ENCODE results near the gene CYREN.
"Not testable (repeated sequence)": the region's sequence is repeated elsewhere in the genome, so short reads cannot be mapped to it uniquely, and the experiment has no call there.

CYREN gene

GRCh38 chr7:135211946-135212685 is 41.6 kb upstream of the CYREN start:
- H3K27ac ChIP-seq (ENCODE audit: low read depth, low read length), result peak overlapping the region; percentile 37
- not testable (repeated sequence) for H3K79me2 ChIP-seq (ENCODE audit: control insufficient read depth, insufficient read depth, low read length); H3K79me1 ChIP-seq (ENCODE audit: low read length); H2AK5ac ChIP-seq (ENCODE audit: low read length); H3K36me3 ChIP-seq (ENCODE audit: control insufficient read depth, insufficient read depth, low read length); H3K4me1 ChIP-seq (ENCODE audit: control insufficient read depth, low read depth, low read length); H3K4ac ChIP-seq (ENCODE audit: low read depth, low read length); H2BK15ac ChIP-seq (replicated peaks; ENCODE audit: low read depth); H3K27me3 ChIP-seq (ENCODE audit: insufficient read depth, low read length, poor library complexity); H2BK120ac ChIP-seq (ENCODE audit: low read depth, low read length); DNase-seq; H4K8ac ChIP-seq (ENCODE audit: low read depth, low read length)
- H3K9ac ChIP-seq (ENCODE audit: low read length), result peak overlapping the region; percentile 94
- peak overlapping the region; percentile 87 for H4K5ac ChIP-seq (ENCODE audit: low read length)
- peak overlapping the region; percentile 96 for H3K56ac ChIP-seq (ENCODE audit: low read length)
- H3K4me2 ChIP-seq (ENCODE audit: low read length), result peak overlapping the region; percentile 99
- H3K23ac ChIP-seq (ENCODE audit: low read length), result peak overlapping the region; percentile 97
- peak overlapping the region; percentile 33 for H3K18ac ChIP-seq (ENCODE audit: low read length)
- H2BK5ac ChIP-seq (ENCODE audit: low read length), result peak overlapping the region; percentile 82
- no CpG with 5 or more reads among the region's 30 CpGs for WGBS (ENCODE audit: extremely low coverage, insufficient coverage, low lambda C conversion rate)
- H3K4me3 ChIP-seq (ENCODE audit: low read length), result peak overlapping the region; percentile 76

GRCh38 chr7:135211179-135211945 is 40.9 kb upstream of the CYREN start, which contains the start of gene WDR91:
WDR91 (minus strand) TSS chr7:135211526; CDS start chr7:135211502, 24 bp downstream.
- peak within 1 kb of the TSS; percentile 99 for H3K4me2 ChIP-seq (ENCODE audit: low read length)
- peak within 1 kb of the TSS; percentile 33 for H3K18ac ChIP-seq (ENCODE audit: low read length)
- H2BK5ac ChIP-seq (ENCODE audit: low read length), result peak within 1 kb of the TSS; percentile 82
- H3K27me3 ChIP-seq (ENCODE audit: insufficient read depth, low read length, poor library complexity), result no peaks in the 10 kb centered on the region
- H3K9ac ChIP-seq (ENCODE audit: low read length), result peak within 1 kb of the TSS; percentile 94
- H2BK15ac ChIP-seq (replicated peaks; ENCODE audit: low read depth), result no peak within 1 kb of the TSS
- no peak within 1 kb of the TSS for H2AK5ac ChIP-seq (ENCODE audit: low read length)
- no peaks in the 10 kb centered on the region for H3K36me3 ChIP-seq (ENCODE audit: control insufficient read depth, insufficient read depth, low read length)
- no peak within 1 kb of the TSS for H2BK120ac ChIP-seq (ENCODE audit: low read depth, low read length)
- peak within 1 kb of the TSS; percentile 98 for H3K56ac ChIP-seq (ENCODE audit: low read length)
- peak within 1 kb of the TSS; percentile 37 for H3K27ac ChIP-seq (ENCODE audit: low read depth, low read length)
- peak within 1 kb of the TSS; percentile 90 for H3K4me3 ChIP-seq (ENCODE audit: low read length)
- no peaks in the 10 kb centered on the region for H3K79me2 ChIP-seq (ENCODE audit: control insufficient read depth, insufficient read depth, low read length)
- peaks cover 3% of the 10 kb centered on the region for H3K4me1 ChIP-seq (ENCODE audit: control insufficient read depth, low read depth, low read length)
- H4K8ac ChIP-seq (ENCODE audit: low read depth, low read length), result no peak within 1 kb of the TSS
- no peak within 1 kb of the TSS for H3K4ac ChIP-seq (ENCODE audit: low read depth, low read length)
- no CpG with 5 or more reads among the region's 82 CpGs for WGBS (ENCODE audit: extremely low coverage, insufficient coverage, low lambda C conversion rate)
- H3K23ac ChIP-seq (ENCODE audit: low read length), result peak within 1 kb of the TSS; percentile 97
- peak within 1 kb of the TSS; percentile 87 for H4K5ac ChIP-seq (ENCODE audit: low read length)
- no peaks in the 10 kb centered on the region for H3K79me1 ChIP-seq (ENCODE audit: low read length)
- peak; percentile 95 for DNase-seq

- peak; percentile 26 for DNase-seq
These were observed 40.3 kb upstream of the CYREN start for GRCh38 chr7:135210888-135211178.

GRCh38 chr7:135209225-135209834 is 38.8 kb upstream of the CYREN start:
- Histone ChIP-seq H4K5ac (ENCODE audit: low read length) (no peak overlapping the region), H3K4me3 (ENCODE audit: low read length) (no peak overlapping the region), H3K36me3 (ENCODE audit: control insufficient read depth, insufficient read depth, low read length) (no peaks in the 10 kb centered on the region), H2BK5ac (ENCODE audit: low read length) (no peak overlapping the region), H3K4me2 (ENCODE audit: low read length) (no peak overlapping the region), H3K18ac (ENCODE audit: low read length) (no peak overlapping the region), H3K79me2 (ENCODE audit: control insufficient read depth, insufficient read depth, low read length) (no peaks in the 10 kb centered on the region), H3K4ac (ENCODE audit: low read depth, low read length) (no peak overlapping the region), H3K27me3 (ENCODE audit: insufficient read depth, low read length, poor library complexity) (no peaks in the 10 kb centered on the region), H4K8ac (ENCODE audit: low read depth, low read length) (no peak overlapping the region), H3K23ac (ENCODE audit: low read length) (no peak overlapping the region), H3K9ac (ENCODE audit: low read length) (no peak overlapping the region), H3K79me1 (ENCODE audit: low read length) (no peaks in the 10 kb centered on the region), H2AK5ac (ENCODE audit: low read length) (no peak overlapping the region), H3K27ac (ENCODE audit: low read depth, low read length) (no peak overlapping the region), H3K56ac (ENCODE audit: low read length) (no peak overlapping the region), H3K4me1 (ENCODE audit: control insufficient read depth, low read depth, low read length) (peaks cover 3% of the 10 kb centered on the region), H2BK120ac (ENCODE audit: low read depth, low read length) (no peak overlapping the region), H2BK15ac (replicated peaks; ENCODE audit: low read depth) (no peak overlapping the region)
- no CpG with 5 or more reads among the region's 7 CpGs for WGBS (ENCODE audit: extremely low coverage, insufficient coverage, low lambda C conversion rate)
- no peak for DNase-seq

More at GRCh38 chr7:135210888-135211178, 40.3 kb upstream of the CYREN start:
- H3K79me2 ChIP-seq (ENCODE audit: control insufficient read depth, insufficient read depth, low read length), result no peaks in the 10 kb centered on the region
- H3K23ac ChIP-seq (ENCODE audit: low read length), result no peak overlapping the region
- H3K36me3 ChIP-seq (ENCODE audit: control insufficient read depth, insufficient read depth, low read length), result no peaks in the 10 kb centered on the region
- H2BK15ac ChIP-seq (replicated peaks; ENCODE audit: low read depth), result no peak overlapping the region
- H3K56ac ChIP-seq (ENCODE audit: low read length), result peak overlapping the region; percentile 98
- H2BK5ac ChIP-seq (ENCODE audit: low read length), result no peak overlapping the region
- no peak overlapping the region for H3K4ac ChIP-seq (ENCODE audit: low read depth, low read length)
- no peaks in the 10 kb centered on the region for H3K27me3 ChIP-seq (ENCODE audit: insufficient read depth, low read length, poor library complexity)
- peaks cover 3% of the 10 kb centered on the region for H3K4me1 ChIP-seq (ENCODE audit: control insufficient read depth, low read depth, low read length)
- no peak overlapping the region for H2AK5ac ChIP-seq (ENCODE audit: low read length)
- H3K4me2 ChIP-seq (ENCODE audit: low read length), result peak overlapping the region; percentile 95
- H3K27ac ChIP-seq (ENCODE audit: low read depth, low read length), result no peak overlapping the region
- no CpG with 5 or more reads among the region's 13 CpGs for WGBS (ENCODE audit: extremely low coverage, insufficient coverage, low lambda C conversion rate)
- no peak overlapping the region for H4K8ac ChIP-seq (ENCODE audit: low read depth, low read length)
- H4K5ac ChIP-seq (ENCODE audit: low read length), result no peak overlapping the region
- peak overlapping the region; percentile 90 for H3K4me3 ChIP-seq (ENCODE audit: low read length)
- H3K79me1 ChIP-seq (ENCODE audit: low read length), result no peaks in the 10 kb centered on the region
- H3K18ac ChIP-seq (ENCODE audit: low read length), result no peak overlapping the region
- peak overlapping the region; percentile 86 for H3K9ac ChIP-seq (ENCODE audit: low read length)
- H2BK120ac ChIP-seq (ENCODE audit: low read depth, low read length), result no peak overlapping the region

GRCh38 chr7:135208102-135208793 is 37.7 kb upstream of the CYREN start:
- no peaks in the 10 kb centered on the region for H3K27me3 ChIP-seq (ENCODE audit: insufficient read depth, low read length, poor library complexity)
- H3K4me2 ChIP-seq (ENCODE audit: low read length), result no peak overlapping the region
- no peak overlapping the region for H4K5ac ChIP-seq (ENCODE audit: low read length)
- H3K27ac ChIP-seq (ENCODE audit: low read depth, low read length), result no peak overlapping the region
- H3K36me3 ChIP-seq (ENCODE audit: control insufficient read depth, insufficient read depth, low read length), result peaks cover 3% of the 10 kb centered on the region
- no peak overlapping the region for H2AK5ac ChIP-seq (ENCODE audit: low read length)
- peak; percentile 25 for DNase-seq
- H2BK120ac ChIP-seq (ENCODE audit: low read depth, low read length), result no peak overlapping the region
- H3K4me1 ChIP-seq (ENCODE audit: control insufficient read depth, low read depth, low read length), result no peaks in the 10 kb centered on the region
- no peak overlapping the region for H3K4ac ChIP-seq (ENCODE audit: low read depth, low read length)
- no peaks in the 10 kb centered on the region for H3K79me2 ChIP-seq (ENCODE audit: control insufficient read depth, insufficient read depth, low read length)
- H3K9ac ChIP-seq (ENCODE audit: low read length), result no peak overlapping the region
- H3K23ac ChIP-seq (ENCODE audit: low read length), result no peak overlapping the region
- H4K8ac ChIP-seq (ENCODE audit: low read depth, low read length), result no peak overlapping the region
- no peak overlapping the region for H2BK5ac ChIP-seq (ENCODE audit: low read length)
- H3K18ac ChIP-seq (ENCODE audit: low read length), result no peak overlapping the region
- WGBS (ENCODE audit: extremely low coverage, insufficient coverage, low lambda C conversion rate), result no CpG with 5 or more reads among the region's 6 CpGs
- no peak overlapping the region for H3K4me3 ChIP-seq (ENCODE audit: low read length)
- no peaks in the 10 kb centered on the region for H3K79me1 ChIP-seq (ENCODE audit: low read length)
- H3K56ac ChIP-seq (ENCODE audit: low read length), result no peak overlapping the region
- H2BK15ac ChIP-seq (replicated peaks; ENCODE audit: low read depth), result no peak overlapping the region

Measured in mesendoderm (in vitro differentiated cells).